NCI-H1930 (cell line): ENCODE data around the gene S100A3.
A peak's percentile ranks its signal among the peaks of the same experiment; 100 is the strongest.
"Not testable (repeated sequence)": the region's sequence is repeated elsewhere in the genome, so short reads cannot be mapped to it uniquely, and the experiment has no call there.

Experiments used
- DNase-seq, 2 experiments: peaks; one replicate each; lab custom pipeline; 2025; lab: John Stamatoyannopoulos, UW

S100A3 gene

DNA sequence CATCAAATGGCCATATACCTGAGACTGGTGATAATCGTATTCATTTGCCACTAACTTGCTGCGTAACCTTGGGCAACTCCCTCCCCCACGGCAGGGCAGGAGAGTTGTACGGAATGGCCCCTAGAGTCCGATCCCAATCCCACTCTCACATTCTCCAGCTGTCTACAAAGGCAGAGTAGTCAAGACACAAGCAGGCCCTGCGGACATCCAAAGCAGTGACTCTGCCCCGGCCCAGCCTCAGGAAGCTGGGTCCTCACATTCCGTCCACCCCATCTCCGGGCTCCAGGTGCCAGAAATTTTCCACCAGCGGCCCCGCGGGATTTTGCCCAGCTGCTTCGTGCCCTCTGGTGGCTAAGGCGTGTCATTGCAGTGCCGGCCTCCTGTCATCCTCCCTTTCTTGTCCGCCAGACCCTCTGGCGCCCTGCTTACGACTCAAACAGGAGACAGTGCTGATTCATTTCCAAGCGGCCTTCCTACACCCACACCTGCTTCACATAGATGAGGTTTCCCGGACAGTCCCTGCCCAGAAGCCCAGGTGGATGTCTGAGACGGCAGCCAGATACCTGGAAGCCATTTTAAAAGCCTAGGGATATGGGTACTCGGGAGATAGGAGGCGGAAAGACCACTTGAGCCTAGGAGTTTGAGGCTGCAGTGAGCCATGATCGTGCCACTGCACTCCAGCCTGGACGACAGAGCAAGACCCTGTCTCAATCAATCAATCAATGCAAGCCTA, 19.5 kb upstream of the S100A3 start:
- peak; percentile 75 to 78 for DNase-seq

DNA sequence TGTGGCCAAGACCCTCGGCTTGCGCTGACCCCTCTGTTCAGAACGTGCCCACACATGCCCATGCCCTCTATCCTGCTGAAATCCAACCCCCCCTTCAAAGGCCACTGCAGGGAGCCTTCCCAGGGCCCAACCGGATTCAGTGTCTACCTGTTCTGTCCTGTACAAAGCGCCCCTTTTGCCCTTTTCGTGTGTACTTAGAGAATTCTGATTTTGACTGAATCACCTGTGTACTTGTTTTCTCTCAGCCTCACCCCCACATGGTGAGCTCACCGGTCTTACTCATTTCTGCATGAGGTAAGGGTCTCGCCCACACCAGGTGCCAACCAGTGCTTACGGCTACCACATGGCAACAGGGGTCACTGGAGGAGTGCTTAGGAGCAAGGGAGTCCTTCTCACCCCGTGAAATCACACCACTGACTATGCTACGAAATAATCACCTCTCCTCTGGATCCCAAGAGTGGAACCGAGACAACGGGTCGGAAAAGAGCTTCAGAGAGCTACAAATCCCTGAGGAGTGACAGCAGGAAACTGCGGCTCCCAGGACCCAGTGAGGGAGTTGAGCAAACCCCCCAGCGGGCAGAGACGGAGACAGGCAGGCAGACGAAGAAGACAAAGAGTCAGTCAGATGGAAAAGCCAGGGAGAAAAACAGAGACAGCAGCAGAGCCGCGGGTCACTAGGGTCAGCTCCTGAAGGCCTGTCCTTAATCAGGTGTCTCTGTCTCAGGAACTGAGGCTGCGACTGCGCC, 18.7 kb upstream of the S100A3 start:
- DNase-seq: no peak

DNA sequence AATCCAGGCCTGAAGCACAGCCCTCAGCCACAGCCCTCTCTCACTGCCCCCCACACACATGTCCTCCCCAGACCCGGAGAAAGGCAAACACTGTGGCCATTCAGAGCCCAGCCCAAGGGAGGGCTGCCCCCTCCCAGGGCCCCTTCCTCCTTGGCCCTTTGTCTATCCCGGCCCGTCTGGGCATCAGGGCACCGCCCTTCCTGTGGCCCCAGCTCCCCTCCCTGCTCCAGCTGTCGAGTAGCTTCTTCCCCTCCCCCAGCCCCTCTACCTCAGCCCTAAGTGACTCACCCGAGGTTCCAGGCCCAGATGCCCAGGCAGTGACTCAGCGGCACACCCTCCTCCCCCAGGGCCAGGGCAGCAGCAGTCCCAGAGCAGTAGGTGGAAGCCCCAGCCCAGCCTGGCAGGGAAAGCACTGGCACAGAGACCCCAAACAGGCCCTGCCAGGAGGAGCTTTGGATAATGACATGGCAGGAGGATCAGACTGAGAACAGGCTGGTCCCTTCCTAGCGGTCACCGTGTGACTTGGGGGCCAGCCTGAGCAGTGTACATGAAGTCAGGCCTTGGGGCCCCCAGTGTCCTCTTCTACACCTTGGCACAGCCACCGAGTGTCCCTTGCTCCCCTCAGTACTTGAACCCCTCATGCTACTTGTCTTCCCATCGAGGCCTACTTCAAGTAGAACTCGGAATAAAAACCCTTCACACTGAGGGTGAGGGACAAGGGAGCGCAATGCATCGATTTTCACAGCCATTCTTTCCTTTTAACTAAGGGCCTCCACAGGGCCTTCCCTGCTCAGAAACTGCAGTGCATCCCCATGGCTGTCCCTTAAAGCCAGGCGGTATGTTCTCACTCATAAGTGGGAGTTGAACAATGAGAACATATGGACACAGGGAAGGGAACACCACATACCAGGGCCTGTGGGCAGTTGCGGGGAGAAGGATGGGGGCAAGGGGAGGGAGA, 17.6 kb upstream of the S100A3 start:
- DNase-seq: no peak

DNA sequence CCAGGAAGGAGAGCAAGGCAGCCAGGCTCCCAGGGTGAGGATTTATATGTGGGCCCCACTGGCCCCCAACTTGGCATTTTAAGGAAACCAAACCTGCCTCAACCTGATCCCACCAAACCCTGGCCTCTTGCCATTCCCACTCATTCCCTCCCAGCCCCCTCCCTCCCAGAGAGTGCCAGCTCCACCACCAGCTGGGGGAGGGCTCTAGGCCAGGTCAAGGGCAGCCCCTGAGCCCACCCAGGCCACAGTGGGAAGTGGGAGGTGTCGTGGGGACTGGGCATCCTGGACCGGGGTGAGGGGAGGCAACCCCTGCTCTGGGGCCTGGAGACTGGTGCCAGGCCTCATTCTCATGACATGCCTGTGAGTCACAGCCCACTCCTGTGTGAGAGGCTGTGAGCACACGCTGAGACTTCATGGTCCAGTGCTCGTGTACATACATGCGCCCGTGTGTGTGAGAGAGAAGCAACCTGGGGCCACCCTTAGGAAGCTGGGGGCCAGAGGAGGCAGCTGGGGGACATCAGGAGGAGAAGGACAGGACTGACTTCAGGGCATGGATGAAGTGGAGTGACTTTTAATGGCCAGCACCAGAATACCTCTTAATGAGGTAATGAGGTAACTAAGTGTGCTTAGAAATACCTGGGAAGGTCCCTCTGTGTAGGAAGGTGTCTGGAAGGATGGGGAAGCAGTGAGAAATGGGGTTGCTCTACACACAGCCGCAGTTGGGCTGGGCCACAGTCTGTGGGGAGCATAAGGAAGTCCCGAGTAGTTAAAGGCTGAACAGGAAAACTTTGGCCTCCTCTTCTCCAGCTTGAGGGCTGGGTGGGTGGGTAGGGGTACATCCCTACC, 16.7 kb upstream of the S100A3 start, which contains the start of gene S100A2:
S100A2 (minus strand) TSS at position 316 of the 846 bp plus-strand sequence. CDS start 1,967 bp downstream, outside the sequence.
- no peak for DNase-seq

DNA sequence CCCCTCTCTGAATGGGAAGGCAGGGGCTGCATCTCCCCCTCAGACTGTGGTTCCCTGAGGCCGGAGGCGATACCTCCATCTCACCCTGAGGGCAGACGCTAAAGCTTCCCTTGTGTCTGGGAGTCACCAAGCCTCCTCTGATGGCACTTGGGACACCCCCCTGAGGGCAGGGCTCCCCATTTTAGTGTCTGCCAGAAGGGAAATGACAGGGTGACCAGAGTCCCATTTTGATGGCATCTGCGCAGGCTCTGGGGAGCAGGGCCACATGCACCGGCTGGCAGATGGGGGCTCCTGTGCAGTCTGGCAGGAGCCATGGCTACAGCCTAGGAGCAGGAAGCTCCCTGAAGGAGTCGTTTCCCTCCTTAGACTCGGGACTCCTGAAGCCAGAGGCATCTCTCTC, 14.9 kb upstream of the S100A3 start:
- DNase-seq: no peak

DNA sequence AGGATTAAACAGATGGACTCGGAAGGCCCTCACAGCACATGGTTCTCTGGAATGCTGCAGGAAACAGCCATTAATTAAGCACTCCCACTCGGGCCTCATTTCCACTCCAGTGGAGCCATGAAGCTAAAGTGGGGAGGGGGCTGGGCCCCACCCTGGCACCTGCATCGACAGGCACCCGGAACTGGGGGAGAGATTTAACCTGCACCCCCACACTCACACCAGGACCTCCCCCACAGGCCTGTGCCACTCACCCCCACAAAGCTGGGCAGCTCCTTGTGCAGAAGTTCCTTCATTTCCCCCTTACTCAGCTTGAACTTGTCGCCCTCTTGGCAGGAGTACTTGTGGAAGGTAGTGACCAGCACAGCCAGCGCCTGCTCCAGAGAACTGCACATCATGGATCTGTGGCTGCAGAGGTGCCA, 14.4 kb upstream of the S100A3 start:
- no peak for DNase-seq

DNA sequence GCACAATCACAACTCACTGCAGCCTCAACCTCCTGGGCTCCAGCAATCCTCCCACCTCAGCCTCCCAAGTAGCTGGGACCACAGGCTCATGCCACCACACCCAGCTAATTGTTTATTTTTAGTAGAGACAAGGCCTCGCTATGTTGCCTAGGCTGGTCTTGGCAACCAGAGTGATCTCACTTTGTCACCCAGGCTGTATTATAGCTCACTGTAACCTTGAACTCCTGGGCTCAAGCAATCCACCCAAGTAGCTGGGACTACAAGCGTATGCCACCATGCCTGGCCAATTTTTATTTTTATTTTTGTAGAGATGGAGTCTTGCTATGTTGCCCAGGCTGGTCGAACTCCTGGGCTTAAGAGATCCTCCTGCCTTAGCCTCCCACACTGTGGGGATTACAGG, 13.0 kb upstream of the S100A3 start:
- not testable (repeated sequence) for DNase-seq

DNA sequence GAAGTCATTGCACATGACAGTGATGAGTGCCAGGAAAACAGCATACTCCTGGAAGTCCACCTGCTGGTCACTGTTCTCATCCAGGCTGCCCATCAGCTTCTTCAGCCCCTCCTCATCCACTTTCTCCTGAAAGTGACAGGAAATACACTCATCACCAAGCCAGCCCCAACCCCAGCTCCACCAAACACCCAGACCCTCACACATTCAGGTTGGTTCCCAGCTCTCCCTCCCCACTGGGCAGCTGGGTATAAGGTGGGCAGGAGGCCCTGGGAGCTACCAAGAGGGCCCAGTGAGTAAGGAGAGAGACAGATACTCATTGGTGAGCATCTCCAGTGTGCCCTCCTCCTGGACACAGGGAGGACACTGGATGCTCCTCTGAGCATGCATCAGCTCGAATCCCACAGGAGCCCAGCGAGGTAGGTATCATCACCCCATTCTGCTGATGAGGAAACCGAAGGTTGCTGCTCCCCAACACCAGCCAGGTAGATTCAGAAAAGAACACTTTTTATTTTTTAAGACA, 12.5 kb upstream of the S100A3 start:
- DNase-seq: no peak

DNA sequence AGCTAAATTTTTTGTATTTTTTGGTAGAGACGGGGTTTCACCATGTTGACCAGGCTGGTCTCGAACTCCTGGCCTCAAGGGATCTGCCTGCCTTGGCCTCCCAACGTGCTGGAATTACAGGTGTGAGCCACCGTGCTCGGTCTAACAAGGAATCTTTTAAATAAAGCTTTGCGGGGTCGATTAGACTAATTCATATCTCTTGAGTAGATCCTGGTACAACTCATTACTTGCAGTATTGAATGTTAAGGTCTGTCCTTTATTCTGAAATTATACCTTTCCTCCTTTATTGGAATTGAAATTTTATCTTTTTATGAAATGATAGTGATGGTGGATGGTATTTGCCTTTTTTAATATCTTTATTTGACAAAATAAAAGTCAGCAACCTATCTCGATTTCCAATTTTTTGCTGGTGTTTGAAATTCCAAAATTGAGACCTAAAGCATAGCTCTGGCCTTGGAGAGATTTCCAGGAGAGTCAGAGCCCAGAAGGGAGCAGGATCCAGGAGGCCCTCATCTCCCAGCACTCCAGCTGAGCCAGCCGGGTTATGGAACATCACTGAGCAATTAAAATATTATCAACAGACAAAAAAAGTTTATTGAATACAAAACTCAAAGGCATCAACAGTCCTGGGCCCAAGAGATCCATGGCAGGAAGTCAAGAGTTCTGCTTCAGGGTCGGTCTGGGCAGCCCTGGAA, 11.9 kb upstream of the S100A3 start:
- no peak for DNase-seq

DNA sequence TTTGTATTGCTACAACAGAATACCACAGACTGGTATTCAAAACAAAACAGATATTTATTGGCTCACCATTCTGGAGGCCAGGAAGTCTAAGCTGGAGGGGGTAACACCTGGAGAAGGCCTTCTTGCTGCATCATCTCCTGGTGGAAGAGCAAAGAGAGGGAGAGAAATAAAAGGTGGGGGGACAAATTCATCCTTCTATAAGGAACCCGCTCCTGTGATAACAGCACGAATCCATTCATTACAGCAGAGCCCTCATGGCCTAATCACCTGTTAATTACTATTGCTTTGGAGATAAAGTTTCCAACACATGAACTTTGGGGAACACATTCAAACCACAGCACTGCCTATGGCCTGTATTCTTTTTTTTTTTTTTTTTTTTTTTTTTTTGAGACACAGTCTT, 11.2 kb upstream of the S100A3 start:
- no peak for DNase-seq

DNA sequence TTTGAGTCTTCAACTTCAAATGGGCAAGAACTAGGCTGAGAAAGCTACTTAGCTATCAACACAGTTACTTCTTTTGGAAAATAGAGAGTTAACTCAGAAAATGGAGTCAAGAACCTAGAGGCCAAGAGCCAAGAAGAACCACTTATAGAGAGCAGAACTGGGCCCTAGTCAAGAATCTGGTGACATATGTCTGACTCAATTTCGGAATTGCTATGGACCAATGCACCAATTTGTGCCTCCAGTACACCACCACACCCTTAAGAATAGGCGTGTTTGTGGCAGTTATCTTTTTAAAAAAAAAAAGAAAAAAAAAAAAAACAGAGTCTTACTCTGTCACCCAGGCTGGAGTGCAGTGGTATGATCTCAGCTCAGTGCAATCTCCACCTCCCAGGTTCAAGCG, 8.8 kb upstream of the S100A3 start:
- DNase-seq: no peak

DNA sequence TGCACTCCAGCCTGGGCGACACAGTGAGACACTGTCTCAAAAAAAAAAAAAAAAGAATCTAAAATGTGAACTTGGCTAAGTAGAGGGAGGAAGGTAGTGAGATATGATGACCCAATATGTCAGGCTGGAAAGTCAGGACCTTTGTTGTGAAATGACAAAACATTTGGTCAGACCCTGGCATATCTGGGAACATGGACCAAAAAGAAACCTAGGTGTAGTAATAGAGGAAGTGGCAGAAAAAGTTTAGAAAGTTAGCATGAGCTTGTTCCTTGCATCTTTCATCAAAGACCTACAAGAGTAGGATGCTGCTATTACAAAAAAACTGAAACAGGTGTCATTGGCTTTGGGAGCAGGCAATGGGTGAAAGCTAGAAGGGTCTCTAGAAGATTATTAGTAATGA, 7.3 kb upstream of the S100A3 start:
- DNase-seq: no peak

DNA sequence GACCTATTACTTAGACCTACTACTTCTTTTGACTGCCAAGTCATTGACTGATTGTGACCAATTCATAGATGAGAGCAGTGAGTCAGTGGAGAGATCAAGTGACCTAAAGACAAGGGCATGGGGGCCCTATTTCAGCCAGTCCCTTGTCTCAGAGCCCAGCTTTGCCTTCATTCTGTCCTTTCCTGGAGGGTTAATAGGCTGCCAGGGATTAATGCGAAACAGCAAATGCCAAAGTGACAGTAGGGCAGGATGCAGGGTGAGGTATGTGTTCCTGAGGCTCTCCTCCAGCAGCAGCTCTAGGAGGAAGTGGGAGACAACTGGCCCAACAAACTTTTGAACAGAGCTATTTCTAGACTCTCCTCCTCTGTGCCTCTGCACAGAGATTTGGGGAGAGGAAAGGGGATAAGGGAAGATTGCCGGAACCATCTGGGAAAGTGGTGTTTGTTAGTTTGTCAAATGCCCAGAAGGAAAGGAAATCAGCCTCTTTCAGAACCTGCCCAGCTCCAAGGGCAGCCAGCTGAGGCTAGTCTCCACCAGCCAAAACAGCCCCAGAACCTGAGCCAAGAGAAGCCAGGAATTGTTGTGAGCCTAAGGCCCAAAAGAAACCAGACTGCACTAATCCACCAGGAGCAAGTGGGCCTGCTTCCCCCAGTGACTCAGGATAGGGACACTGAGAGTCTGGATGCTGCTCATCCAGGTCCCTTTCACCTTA, 4.9 kb upstream of the S100A3 start:
- DNase-seq: no peak

DNA sequence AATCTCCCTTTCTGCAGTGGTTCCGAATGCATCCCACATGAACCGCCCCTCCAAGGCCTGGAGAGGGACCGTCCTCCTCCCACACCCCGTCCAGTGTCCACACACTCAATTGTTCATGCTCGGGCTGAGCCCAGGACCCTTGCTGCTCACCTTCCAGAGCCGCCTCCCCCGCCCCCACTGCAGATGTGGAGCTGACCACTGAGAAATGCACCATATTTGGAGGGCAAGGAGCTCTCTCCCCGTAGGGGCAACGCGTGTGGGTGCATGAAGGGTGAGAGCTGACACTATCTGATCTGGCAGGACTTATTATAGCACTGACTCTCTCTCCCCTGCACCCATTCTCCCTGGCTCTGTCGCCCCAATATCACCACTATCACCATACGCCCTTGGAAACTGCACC, 4.0 kb upstream of the S100A3 start:
- DNase-seq: no peak

DNA sequence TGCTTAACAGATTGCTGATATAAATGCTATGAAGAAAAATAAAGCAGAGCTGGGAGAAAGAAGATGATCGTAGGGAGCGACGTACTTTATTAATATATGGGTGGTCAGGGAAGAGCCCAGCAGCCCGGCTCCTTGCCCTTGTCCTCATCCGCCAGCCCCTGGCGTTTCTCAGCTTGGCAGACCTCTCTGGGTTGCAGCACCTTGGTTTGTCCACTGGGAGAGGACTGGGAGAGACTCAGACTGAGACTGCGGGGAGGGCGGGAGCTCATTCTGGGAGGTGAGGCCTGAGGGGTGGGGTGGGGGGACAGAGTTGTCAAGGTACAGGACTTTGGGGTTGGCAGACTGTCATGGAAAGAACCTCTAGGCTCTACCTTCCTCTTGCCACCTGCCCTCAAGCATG, 3.3 kb upstream of the S100A3 start:
- DNase-seq: no peak

DNA sequence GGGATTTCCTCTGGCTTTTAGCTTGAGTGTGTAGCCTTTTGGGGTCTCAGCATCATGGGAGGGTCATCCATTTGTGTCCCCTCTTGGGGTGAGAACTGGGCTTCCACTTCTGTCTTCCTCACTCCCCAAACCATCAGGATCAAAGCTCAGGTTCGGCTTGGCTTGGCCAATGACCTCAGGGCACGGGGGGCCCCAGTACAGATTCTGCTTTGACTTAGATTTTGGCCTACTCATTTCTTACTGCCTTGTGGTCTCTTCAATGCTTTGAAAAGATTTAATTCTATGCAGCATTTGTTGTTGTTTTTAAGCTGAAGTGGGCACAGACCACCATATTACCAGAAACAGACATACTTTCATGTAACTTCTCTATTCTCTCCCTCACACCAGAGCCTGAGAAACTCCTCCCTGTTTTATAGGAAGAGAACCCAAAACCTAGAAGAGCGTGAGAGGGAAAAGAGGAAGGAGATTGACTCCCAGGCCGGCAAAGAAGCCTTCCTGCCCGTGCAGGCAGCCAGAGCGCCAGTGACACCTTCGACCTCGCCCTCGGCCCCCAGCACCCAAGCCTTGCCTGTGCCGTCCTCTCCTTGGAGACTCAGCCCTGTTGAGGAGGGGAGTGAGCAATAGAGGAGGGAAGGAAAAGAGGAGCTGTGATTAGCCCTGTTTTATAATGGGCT, 1.9 kb upstream of the S100A3 start:
- DNase-seq: no peak

DNA sequence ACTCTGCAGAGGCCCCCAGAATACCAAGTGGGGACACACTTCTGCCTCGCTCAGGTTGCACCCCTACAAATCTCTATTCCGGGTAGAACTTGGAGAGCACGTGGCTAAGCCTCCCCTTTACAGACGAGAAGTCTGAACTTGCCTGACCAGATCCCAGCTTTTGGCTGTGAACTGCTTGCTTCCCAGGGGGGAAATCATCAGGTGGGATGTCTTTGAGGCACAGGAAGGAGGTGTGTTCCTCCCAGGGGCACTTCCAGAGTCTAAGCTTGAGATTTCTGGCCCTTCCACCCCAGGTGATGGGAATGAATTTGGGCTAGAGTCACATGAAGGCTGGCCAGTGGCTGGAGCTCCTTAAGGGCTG, 1.3 kb upstream of the S100A3 start:
- no peak for DNase-seq

DNA sequence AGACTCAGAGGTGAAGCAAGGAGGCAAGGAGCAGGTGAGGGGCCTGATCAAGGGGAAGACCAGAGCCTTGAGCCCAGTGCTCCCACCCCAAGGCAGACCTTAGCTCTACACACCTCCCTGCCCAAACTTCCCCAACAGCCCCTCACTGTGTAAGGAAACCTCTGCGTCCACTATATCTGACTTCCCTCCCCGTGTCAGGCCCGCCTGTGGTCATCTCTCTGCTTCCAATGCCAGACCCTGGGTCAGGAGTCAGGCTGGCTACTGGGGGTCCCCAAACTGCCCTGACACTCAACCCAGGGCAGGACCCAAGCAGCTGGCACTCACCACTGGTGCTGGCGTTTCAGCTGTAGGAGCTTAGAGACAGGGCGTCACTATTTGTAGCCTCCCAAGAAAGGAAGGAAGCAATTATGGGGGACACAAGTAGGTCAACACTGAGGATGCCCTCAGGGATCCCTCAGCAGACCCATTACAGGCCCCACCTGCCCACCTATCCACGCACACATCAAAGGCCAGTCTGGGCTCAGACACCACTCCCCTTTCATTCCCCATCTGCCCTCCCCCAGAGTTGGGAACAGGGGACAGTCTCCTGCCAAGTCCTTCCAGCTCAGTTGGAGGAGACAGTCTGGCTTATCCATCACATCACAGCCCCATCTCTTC, 811 bp upstream of the S100A3 start:
- no peak for DNase-seq
